OCI-LY3 (cell line): ENCODE measurements around the gene SEC24D.

ENCODE experiments used
- H2AFZ ChIP-seq: fragments of 200-600, 300-600 bp; shearing (Covaris generic); 2 replicates; pipeline ENCODE4 v1.6.0; 2014; ENCODE audit warnings: antibody characterized with exemption, low read depth, low read length
- H3K27ac ChIP-seq: fragments of 200-600, 300-600 bp; sonication (generic); 2 replicates; pipeline ENCODE4 v1.5.1; 2014; ENCODE audit warnings: mild to moderate bottlenecking, low read length, moderate library complexity, mixed read lengths
- H3K27me3 ChIP-seq: fragments of 200-600, 300-600 bp; sonication (generic); 2 replicates; pipeline ENCODE4 v1.6.1; 2014; ENCODE audit warnings: low read depth, low read length, mixed read lengths
- H3K36me3 ChIP-seq: fragments of 200-600, 300-600 bp; sonication (generic); replicated peaks from 2 replicates; pipeline ENCODE3; 2014; ENCODE audit warnings: low read depth, low read length, mixed read lengths
- H3K4me1 ChIP-seq: fragments of 300-600, 200-600 bp; sonication (generic); 2 replicates; pipeline ENCODE4 v1.6.1; 2014; ENCODE audit warnings: low read length, mixed read lengths
- H3K4me2 ChIP-seq: fragments of 200-600, 300-600 bp; sonication (generic); 2 replicates; pipeline ENCODE4 v1.6.1; 2014; ENCODE audit warnings: low read length, mixed read lengths
- H3K4me3 ChIP-seq: fragments of 300-600, 200-600 bp; sonication (generic); 2 replicates; pipeline ENCODE4 v1.5.1; 2014; ENCODE audit warnings: antibody characterized with exemption, mild to moderate bottlenecking, low read length, moderate library complexity
- H3K79me2 ChIP-seq: fragments of 300-600, 200-600 bp; shearing (Covaris generic); 2 replicates; pipeline ENCODE4 v1.6.1; 2014; ENCODE audit warnings: mild to moderate bottlenecking, low read length, mixed read lengths
- H3K9ac ChIP-seq: fragments of 300-600, 200-600 bp; shearing (Covaris generic); 2 replicates; pipeline ENCODE4 v1.6.0; 2014; ENCODE audit warnings: mild to moderate bottlenecking, low read length, moderate library complexity
- H3K9me3 ChIP-seq: fragments of 200-600, 300-600 bp; shearing (Covaris generic); 2 replicates; pipeline ENCODE4 v1.6.1; 2014; ENCODE audit warnings: low read length, mixed read lengths; ENCODE audit not compliant: insufficient read depth
- H4K20me1 ChIP-seq: fragments of 200-600, 300-600 bp; sonication (generic); 2 replicates; pipeline ENCODE4 v1.6.1; 2016; ENCODE audit warnings: low read length, mixed read lengths; ENCODE audit not compliant: insufficient read depth
- CTCF ChIP-seq: fragments of 200-600, 300-600 bp; sonication (generic); IDR thresholded peaks from 2 replicates; pipeline ENCODE4 v1.5.1; 2014; ENCODE audit warnings: antibody characterized with exemption, low read length, low read depth
- EZH2phosphoT487 ChIP-seq: fragments of 200-600 bp; shearing (Covaris generic); IDR thresholded peaks from 2 replicates; pipeline ENCODE4 v1.6.1; 2018; ENCODE audit warnings: antibody characterized with exemption, mixed run types, low read depth

The SEC24D gene

GRCh38 chr4:118842055-118842454 is 6.1 kb upstream of the SEC24D start:
- TF ChIP-seq CTCF: no peak
- TF ChIP-seq EZH2phosphoT487: no peak
- Histone ChIP-seq H2AFZ (no peak overlapping the region), H4K20me1 (no peaks in the 10 kb centered on the region), H3K79me2 (no peaks in the 10 kb centered on the region), H3K27ac (no peak overlapping the region), H3K36me3 (no peaks in the 10 kb centered on the region), H3K9me3 (no peaks in the 10 kb centered on the region), H3K4me1 (peaks cover under 1% of the 10 kb centered on the region), H3K27me3 (peaks cover 2% of the 10 kb centered on the region; the same call in 1 of the 2 replicates), H3K9ac (no peak overlapping the region), H3K4me3 (no peak overlapping the region), H3K4me2 (no peak overlapping the region)

GRCh38 chr4:118839221-118839927 is 3.4 kb upstream of the SEC24D start:
- Histone ChIP-seq H3K27ac (no peak overlapping the region), H3K9me3 (no peaks in the 10 kb centered on the region)

GRCh38 chr4:118837121-118837507 is 1.2 kb upstream of the SEC24D start:
- H3K4me1 ChIP-seq: peaks cover 22% of the 10 kb centered on the region
- no peaks in the 10 kb centered on the region for H3K27me3 ChIP-seq
- peaks cover 26% of the 10 kb centered on the region for H3K79me2 ChIP-seq
- H3K9ac ChIP-seq: peak overlapping the region; percentile 97; the same call in 1 of the 2 replicates
- H2AFZ ChIP-seq: 0 out of 2 replicates have a peak overlapping the region, but pooled peaks have one; percentile 100
- peak overlapping the region; percentile 97 for H3K4me3 ChIP-seq
- TF ChIP-seq CTCF (no peak), EZH2phosphoT487 (no peak)
- peak overlapping the region; percentile 79 for H3K4me2 ChIP-seq
- H3K9me3 ChIP-seq: no peaks in the 10 kb centered on the region
- H3K27ac ChIP-seq: no peak overlapping the region
- H4K20me1 ChIP-seq: peaks cover 4% of the 10 kb centered on the region; the same call in 1 of the 2 replicates
- H3K36me3 ChIP-seq: peaks cover 11% of the 10 kb centered on the region

More at GRCh38 chr4:118839221-118839927, 3.4 kb upstream of the SEC24D start:
- peaks cover 10% of the 10 kb centered on the region for H3K4me1 ChIP-seq
- no peak overlapping the region for H3K4me2 ChIP-seq
- H4K20me1 ChIP-seq: no peaks in the 10 kb centered on the region
- H2AFZ ChIP-seq: no peak overlapping the region
- H3K4me3 ChIP-seq: no peak overlapping the region
- H3K27me3 ChIP-seq: no peaks in the 10 kb centered on the region
- H3K79me2 ChIP-seq: peaks cover 15% of the 10 kb centered on the region
- TF ChIP-seq CTCF: no peak
- TF ChIP-seq EZH2phosphoT487: no peak
- H3K36me3 ChIP-seq: no peaks in the 10 kb centered on the region
- no peak overlapping the region for H3K9ac ChIP-seq

DNA sequence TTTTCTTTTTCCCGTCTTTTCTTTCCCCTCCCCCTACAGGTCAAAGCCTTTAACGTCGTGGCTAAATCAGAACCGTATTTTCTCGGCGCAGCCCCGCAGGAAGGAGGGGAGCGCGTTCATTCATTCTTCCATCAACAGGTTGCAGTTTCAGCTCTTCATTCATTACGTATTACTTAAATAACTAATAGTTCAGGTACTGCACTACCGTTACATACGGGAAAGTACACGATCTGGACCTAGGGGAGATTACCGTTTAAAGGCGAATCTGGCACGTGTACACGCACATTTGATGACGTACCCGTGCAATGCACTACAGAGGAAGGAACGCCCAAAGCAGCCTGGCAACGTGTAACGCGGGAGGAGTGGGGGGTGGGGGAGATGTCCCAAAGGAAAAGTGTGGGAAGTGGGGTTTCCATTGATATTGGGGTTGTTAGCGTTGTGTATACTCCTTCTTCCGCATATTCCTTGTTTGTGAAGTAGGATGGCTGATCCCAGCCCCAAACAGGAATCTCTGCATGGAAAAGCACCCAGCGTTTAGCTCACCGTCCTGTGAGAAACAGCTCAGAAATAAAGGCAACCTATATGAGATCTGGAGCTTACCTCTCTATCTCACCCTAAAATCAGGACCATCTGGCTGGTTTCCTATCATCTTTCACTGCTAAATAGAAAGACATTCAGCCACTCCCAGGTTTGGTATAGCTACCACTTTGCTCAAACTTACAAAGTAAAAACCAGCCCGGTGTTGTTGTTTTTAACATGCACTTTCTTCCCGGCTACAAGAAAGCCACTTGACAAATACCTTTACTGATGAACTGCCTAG is 585 bp upstream of the SEC24D start:
- Histone ChIP-seq H4K20me1 (peaks cover 4% of the 10 kb centered on the region; the same call in 1 of the 2 replicates), H2AFZ (peak overlapping the region; percentile 100), H3K4me1 (peaks cover 22% of the 10 kb centered on the region), H3K36me3 (peaks cover 13% of the 10 kb centered on the region), H3K9me3 (no peaks in the 10 kb centered on the region), H3K27me3 (no peaks in the 10 kb centered on the region), H3K79me2 (peaks cover 26% of the 10 kb centered on the region), H3K4me3 (peak overlapping the region; percentile 97), H3K27ac (peak overlapping the region; percentile 75), H3K4me2 (peak overlapping the region; percentile 79), H3K9ac (peak overlapping the region; percentile 97)
- no peak for TF ChIP-seq CTCF
